Activated naive CD8-positive, alpha-beta T cell treated with anti-CD3 and anti-CD28 coated beads, Interleukin-2, amount 50 U/mL, for 24 hours (primary cell): ENCODE measurements around the gene NOL4L.

Experiments
- ATAC-seq: fragments of 150-1000 bp; cut with Tn5 transposase; one replicate; pipeline ENCODE4 v1.10.0; 2021
- DNase-seq: peaks from one replicate; pipeline ENCODE4 v3.0.0; 2021
- H3K27ac Mint-ChIP-seq: one replicate; pipeline ENCODE4 v1.8.0; 2021; ENCODE audit warnings: mild to moderate bottlenecking, mixed read lengths
- H3K27me3 Mint-ChIP-seq: one replicate; pipeline ENCODE4 v1.8.0; 2021; ENCODE audit warnings: mixed read lengths
- H3K36me3 Mint-ChIP-seq: one replicate; pipeline ENCODE4 v1.8.0; 2021; ENCODE audit warnings: low read depth, mixed read lengths
- H3K4me1 Mint-ChIP-seq: one replicate; pipeline ENCODE4 v1.8.0; 2021; ENCODE audit warnings: mixed read lengths
- H3K4me3 Mint-ChIP-seq: one replicate; pipeline ENCODE4 v1.8.0; 2021; ENCODE audit warnings: mild to moderate bottlenecking, moderate library complexity, mixed read lengths
- H3K9me3 Mint-ChIP-seq: one replicate; pipeline ENCODE4 v1.8.0; 2021; ENCODE audit warnings: mixed read lengths

Gene NOL4L

DNA sequence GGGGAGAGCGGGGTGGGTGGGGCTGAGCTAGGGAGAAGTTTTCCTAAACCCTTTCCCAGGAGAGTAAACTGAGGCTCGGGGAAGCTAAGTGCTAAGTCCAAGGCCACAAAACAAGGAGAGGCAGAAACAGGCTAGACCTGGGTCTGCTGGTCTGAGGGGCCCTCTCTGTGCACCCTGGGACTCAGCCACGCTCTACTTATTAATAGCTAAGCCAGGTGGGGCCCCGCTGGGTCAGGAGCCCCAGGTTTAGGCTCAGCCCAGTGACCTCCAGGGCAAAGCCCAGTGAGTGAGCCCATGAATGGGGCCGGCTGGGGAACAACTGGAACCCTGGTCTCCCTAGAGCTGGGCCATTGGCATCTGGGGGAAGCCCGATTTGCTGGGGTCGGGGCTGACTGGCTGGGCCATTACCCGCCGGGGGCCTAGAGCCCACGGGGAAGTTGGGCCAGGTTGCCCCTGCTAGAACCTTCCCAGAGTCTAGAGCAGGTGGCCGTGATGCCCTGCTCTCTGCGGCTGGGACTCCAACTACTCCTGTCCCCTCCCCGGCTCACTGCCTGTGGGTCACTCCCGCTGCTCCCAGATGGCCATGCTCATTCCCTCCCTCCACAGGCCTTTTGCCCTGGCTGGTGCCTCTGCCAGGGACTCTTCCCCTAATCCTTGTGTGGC, 24.1 kb upstream of the NOL4L start:
- ATAC-seq = no peak
- H3K27ac Mint-ChIP-seq = no peak overlapping the region
- H3K36me3 Mint-ChIP-seq = no peaks in the 10 kb centered on the region
- H3K4me1 Mint-ChIP-seq = no peaks in the 10 kb centered on the region
- DNase-seq = no peak
- H3K9me3 Mint-ChIP-seq = no peaks in the 10 kb centered on the region
- no peaks in the 10 kb centered on the region for H3K27me3 Mint-ChIP-seq
- H3K4me3 Mint-ChIP-seq = no peak overlapping the region

GRCh38 chr20:32608664-32609015, 23.5 kb upstream of the NOL4L start:
- Mint-ChIP-seq H3K27ac (no peak overlapping the region), H3K36me3 (no peaks in the 10 kb centered on the region), H3K9me3 (no peaks in the 10 kb centered on the region), H3K4me1 (no peaks in the 10 kb centered on the region), H3K4me3 (no peak overlapping the region), H3K27me3 (no peaks in the 10 kb centered on the region)
- DNase-seq (no peak), ATAC-seq (no peak)

GRCh38 chr20:32607727-32608663, 22.9 kb upstream of the NOL4L start:
- ATAC-seq (no peak), DNase-seq (no peak)
- H3K27ac Mint-ChIP-seq = no peak overlapping the region
- H3K9me3 Mint-ChIP-seq = no peaks in the 10 kb centered on the region
- no peak overlapping the region for H3K4me3 Mint-ChIP-seq
- H3K4me1 Mint-ChIP-seq = no peaks in the 10 kb centered on the region
- no peaks in the 10 kb centered on the region for H3K36me3 Mint-ChIP-seq
- H3K27me3 Mint-ChIP-seq = no peaks in the 10 kb centered on the region

GRCh38 chr20:32607324-32607723, 22.2 kb upstream of the NOL4L start:
- ATAC-seq (no peak), DNase-seq (no peak)
- no peak overlapping the region for H3K4me3 Mint-ChIP-seq
- H3K27ac Mint-ChIP-seq = no peak overlapping the region
- H3K4me1 Mint-ChIP-seq = no peaks in the 10 kb centered on the region
- H3K36me3 Mint-ChIP-seq = no peaks in the 10 kb centered on the region
- no peaks in the 10 kb centered on the region for H3K27me3 Mint-ChIP-seq
- no peaks in the 10 kb centered on the region for H3K9me3 Mint-ChIP-seq

DNA sequence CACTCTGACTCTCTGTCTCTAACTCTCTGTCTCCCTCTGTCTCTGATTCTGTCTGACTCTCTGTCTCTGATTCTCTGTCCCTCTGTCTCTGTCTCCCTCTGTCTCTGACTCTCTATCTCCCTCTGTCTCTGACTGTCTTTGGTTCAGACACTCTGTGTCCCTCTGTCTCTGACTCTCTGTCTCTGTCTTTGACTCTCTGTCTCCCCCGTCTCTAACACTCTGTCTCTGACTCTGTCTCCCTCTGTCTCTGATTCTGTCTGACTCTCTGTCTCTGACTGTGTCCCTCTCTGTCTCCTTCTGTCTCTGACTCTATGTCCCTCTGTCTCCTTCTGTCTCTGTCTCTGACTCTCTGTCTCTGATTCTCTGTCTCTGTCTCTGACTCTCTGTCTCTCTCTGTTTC, 21.7 kb upstream of the NOL4L start:
- no peak for DNase-seq
- no peaks in the 10 kb centered on the region for H3K9me3 Mint-ChIP-seq
- H3K36me3 Mint-ChIP-seq = no peaks in the 10 kb centered on the region
- no peaks in the 10 kb centered on the region for H3K4me1 Mint-ChIP-seq
- ATAC-seq = no peak
- H3K27ac Mint-ChIP-seq = no peak overlapping the region
- no peaks in the 10 kb centered on the region for H3K27me3 Mint-ChIP-seq
- no peak overlapping the region for H3K4me3 Mint-ChIP-seq

DNA sequence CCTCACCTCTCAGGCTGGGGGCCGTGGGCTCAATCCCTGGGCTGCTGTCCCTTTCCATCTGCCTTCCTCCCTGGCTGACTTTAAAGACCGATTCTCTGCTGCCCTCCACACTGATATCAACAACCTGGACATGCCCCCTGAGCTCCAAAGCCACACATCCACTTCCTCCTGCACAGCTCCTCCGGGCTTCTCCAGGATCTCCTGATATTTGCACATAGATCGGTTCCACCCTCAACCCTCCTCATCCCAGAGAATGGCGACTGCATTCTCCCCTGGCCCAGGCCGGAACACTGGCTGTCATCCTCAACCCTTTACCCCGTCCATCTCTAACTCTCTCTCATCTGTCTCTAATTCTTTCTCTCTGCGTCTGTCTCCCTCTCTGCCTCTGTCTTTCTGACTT, 21.0 kb upstream of the NOL4L start:
- Mint-ChIP-seq H3K27me3 (no peaks in the 10 kb centered on the region), H3K4me3 (no peak overlapping the region), H3K27ac (no peak overlapping the region), H3K36me3 (no peaks in the 10 kb centered on the region), H3K4me1 (no peaks in the 10 kb centered on the region), H3K9me3 (no peaks in the 10 kb centered on the region)
- no peak for ATAC-seq
- no peak for DNase-seq

DNA sequence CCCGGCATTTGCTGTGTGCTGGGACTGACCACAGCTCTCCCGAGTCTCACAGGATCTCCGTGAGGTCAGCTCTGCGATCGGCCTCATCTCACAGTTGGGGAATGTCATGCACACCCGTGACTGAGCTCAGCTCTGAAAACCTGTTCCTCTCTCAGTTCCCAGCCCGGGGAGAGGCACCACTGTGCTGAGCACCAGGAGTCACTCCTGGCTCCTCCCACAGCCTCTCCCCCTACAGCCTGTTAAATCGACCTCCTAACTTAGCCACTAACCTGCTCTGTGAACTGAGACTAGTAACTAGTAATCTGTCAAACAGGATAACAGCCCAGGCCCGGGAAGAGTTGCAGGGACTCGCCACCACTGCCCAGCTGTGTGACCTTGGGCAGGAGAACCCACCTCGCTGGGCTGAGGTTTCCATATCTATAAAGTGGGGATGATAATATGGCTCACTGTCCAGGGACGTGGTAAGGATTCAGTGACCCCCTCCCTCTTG, 20.1 kb upstream of the NOL4L start:
- H3K9me3 Mint-ChIP-seq = no peaks in the 10 kb centered on the region
- ATAC-seq (no peak), DNase-seq (no peak)
- H3K27me3 Mint-ChIP-seq = no peaks in the 10 kb centered on the region
- no peaks in the 10 kb centered on the region for H3K4me1 Mint-ChIP-seq
- H3K4me3 Mint-ChIP-seq = no peak overlapping the region
- no peaks in the 10 kb centered on the region for H3K36me3 Mint-ChIP-seq
- H3K27ac Mint-ChIP-seq = no peak overlapping the region

DNA sequence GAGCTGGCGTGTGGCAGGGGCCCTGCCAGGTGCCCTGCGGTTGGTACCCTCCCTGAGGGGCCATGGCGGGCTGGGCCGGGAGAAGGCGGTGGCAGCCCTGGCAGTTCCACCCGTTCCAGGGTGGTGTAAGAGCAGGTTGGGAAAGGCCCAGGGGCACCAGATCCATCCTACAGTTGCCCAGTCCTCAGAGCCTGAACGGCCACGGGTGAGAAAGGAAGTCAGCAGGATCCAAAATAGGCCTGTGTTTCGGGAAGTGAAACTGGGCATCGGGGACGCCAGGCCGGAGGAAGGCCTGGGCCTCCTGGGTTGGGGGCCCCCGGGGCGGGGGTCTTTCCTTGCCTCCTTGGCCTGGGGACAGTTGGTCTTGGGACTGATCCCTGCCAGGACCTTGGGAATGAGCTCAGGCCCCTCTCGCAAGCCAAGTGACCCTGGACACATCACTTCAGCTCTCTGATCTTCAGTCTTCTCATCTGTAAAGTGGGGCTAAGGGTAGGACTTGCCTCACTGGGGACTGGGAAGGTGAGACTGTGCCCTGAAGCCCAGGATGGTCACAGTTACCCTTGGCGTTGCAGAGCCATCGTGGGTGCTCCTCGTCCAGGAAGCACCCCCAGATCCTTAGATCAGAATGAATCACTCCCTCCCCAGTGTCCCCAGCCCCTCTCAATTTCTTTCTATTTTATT, 18.1 kb upstream of the NOL4L start:
- no peak overlapping the region for H3K4me3 Mint-ChIP-seq
- H3K27ac Mint-ChIP-seq = no peak overlapping the region

GRCh38 chr20:32602273-32602672, 17.1 kb upstream of the NOL4L start:
- Mint-ChIP-seq H3K27ac (no peak overlapping the region), H3K27me3 (no peaks in the 10 kb centered on the region)

More for the DNA sequence above, 18.1 kb upstream of the NOL4L start:
- ATAC-seq = no peak
- DNase-seq = no peak
- Mint-ChIP-seq H3K9me3 (no peaks in the 10 kb centered on the region), H3K4me1 (no peaks in the 10 kb centered on the region), H3K27me3 (no peaks in the 10 kb centered on the region), H3K36me3 (no peaks in the 10 kb centered on the region)

GRCh38 chr20:32600681-32601237, 15.6 kb upstream of the NOL4L start:
- DNase-seq (no peak), ATAC-seq (no peak)
- Mint-ChIP-seq H3K27me3 (no peaks in the 10 kb centered on the region), H3K4me3 (no peak overlapping the region), H3K4me1 (peaks cover 2% of the 10 kb centered on the region), H3K9me3 (no peaks in the 10 kb centered on the region), H3K36me3 (no peaks in the 10 kb centered on the region), H3K27ac (no peak overlapping the region)

More at GRCh38 chr20:32602273-32602672, 17.1 kb upstream of the NOL4L start:
- Mint-ChIP-seq H3K36me3 (no peaks in the 10 kb centered on the region), H3K4me3 (no peak overlapping the region), H3K9me3 (no peaks in the 10 kb centered on the region), H3K4me1 (no peaks in the 10 kb centered on the region)
- no peak for ATAC-seq
- DNase-seq = no peak

- ATAC-seq (no peak), DNase-seq (no peak)
Measured at GRCh38 chr20:32599783-32600340, 14.7 kb upstream of the NOL4L start.

GRCh38 chr20:32598606-32599005, 13.5 kb upstream of the NOL4L start:
- Mint-ChIP-seq H3K4me3 (no peak overlapping the region), H3K27ac (no peak overlapping the region), H3K9me3 (no peaks in the 10 kb centered on the region), H3K36me3 (no peaks in the 10 kb centered on the region), H3K4me1 (peaks cover 2% of the 10 kb centered on the region), H3K27me3 (no peaks in the 10 kb centered on the region)
- DNase-seq (no peak), ATAC-seq (no peak)

More at GRCh38 chr20:32599783-32600340, 14.7 kb upstream of the NOL4L start:
- H3K27ac Mint-ChIP-seq = no peak overlapping the region
- no peaks in the 10 kb centered on the region for H3K36me3 Mint-ChIP-seq
- no peaks in the 10 kb centered on the region for H3K27me3 Mint-ChIP-seq
- H3K4me3 Mint-ChIP-seq = no peak overlapping the region
- H3K9me3 Mint-ChIP-seq = no peaks in the 10 kb centered on the region
- peaks cover 2% of the 10 kb centered on the region for H3K4me1 Mint-ChIP-seq

- H3K27ac Mint-ChIP-seq = no peak overlapping the region
- H3K36me3 Mint-ChIP-seq = no peaks in the 10 kb centered on the region
- no peaks in the 10 kb centered on the region for H3K27me3 Mint-ChIP-seq
- ATAC-seq = no peak
- peaks cover 2% of the 10 kb centered on the region for H3K4me1 Mint-ChIP-seq
- H3K9me3 Mint-ChIP-seq = no peaks in the 10 kb centered on the region
- no peak overlapping the region for H3K4me3 Mint-ChIP-seq
- DNase-seq = no peak
Measured at GRCh38 chr20:32597714-32598113, 12.6 kb upstream of the NOL4L start.

DNA sequence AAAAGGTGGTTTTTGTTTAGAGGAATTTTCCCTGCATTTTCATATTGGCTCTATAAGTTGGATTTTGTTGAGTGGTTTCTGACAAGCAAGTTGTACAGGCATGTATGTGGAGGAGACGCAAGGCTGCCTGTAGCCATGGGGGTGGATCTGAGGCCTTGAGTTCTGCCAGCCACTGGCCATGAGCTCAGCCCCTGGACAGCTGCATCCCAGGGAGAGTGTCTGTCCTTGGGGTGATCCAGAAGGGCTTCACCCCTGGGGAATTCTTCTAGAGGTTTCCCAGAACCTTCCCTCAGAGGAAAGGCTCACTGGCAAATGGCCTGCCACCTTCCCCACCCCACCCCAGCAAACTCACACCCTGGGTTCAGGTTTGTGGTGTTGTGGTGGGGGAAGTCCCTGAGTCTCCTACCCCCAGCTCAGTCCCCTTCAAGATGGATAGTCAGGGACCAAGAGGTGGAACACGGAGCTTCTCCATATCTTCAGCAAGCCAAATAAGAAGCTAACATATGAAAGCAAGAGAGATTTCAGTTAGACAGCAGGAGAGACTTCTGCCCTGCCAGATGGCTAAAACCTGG, 11.6 kb upstream of the NOL4L start:
- peaks cover 2% of the 10 kb centered on the region for H3K4me1 Mint-ChIP-seq
- H3K36me3 Mint-ChIP-seq = no peaks in the 10 kb centered on the region
- no peak overlapping the region for H3K27ac Mint-ChIP-seq
- no peaks in the 10 kb centered on the region for H3K9me3 Mint-ChIP-seq
- H3K4me3 Mint-ChIP-seq = no peak overlapping the region
- no peak for DNase-seq
- no peaks in the 10 kb centered on the region for H3K27me3 Mint-ChIP-seq
- peak; percentile 42 for ATAC-seq
